ENCODE measurements around the gene TBX19. TPM values are rescaled to one million over a fixed set of nuclear protein-coding genes. Genes with fewer than 3 reads are reported as not detected.

TBX19 gene
- total RNA-seq, 1 donor from 2014 or later, result 3.1 TPM

GRCh38 chr1:168256164-168256563 is 24.5 kb upstream of the TBX19 start:
- no peak overlapping the region for H3K4me3 ChIP-seq
- no peak overlapping the region for H3K27ac ChIP-seq
- TF ChIP-seq CTCF (IDR thresholded peaks at IDR 0.05), result no peak
- intact Hi-C loops (cut with DNase I), result no loop called here
- DNase-seq (no peak), ATAC-seq (no peak)
- H3K27me3 ChIP-seq (ENCODE audit: low read depth), result no peaks in the 10 kb centered on the region
- peaks cover 6% of the 10 kb centered on the region for H3K4me1 ChIP-seq
- H3K36me3 ChIP-seq, result peaks cover 23% of the 10 kb centered on the region
- H3K9me3 ChIP-seq, result peaks cover 19% of the 10 kb centered on the region

GRCh38 chr1:168257397-168257796 is 23.3 kb upstream of the TBX19 start:
- ATAC-seq (no peak), DNase-seq (no peak)
- peaks cover 6% of the 10 kb centered on the region for H3K4me1 ChIP-seq
- peaks cover 12% of the 10 kb centered on the region for H3K36me3 ChIP-seq
- peaks cover 19% of the 10 kb centered on the region for H3K9me3 ChIP-seq
- no peak overlapping the region for H3K27ac ChIP-seq
- no peak for TF ChIP-seq CTCF (IDR thresholded peaks at IDR 0.05)
- no peaks in the 10 kb centered on the region for H3K27me3 ChIP-seq (ENCODE audit: low read depth)
- intact Hi-C loops (cut with DNase I), result no loop called here
- no peak overlapping the region for H3K4me3 ChIP-seq

- H3K27ac ChIP-seq, result no peak overlapping the region
- ATAC-seq, result no peak
- intact Hi-C loops (cut with DNase I), result no loop called here
- TF ChIP-seq CTCF (IDR thresholded peaks at IDR 0.05), result no peak
- H3K4me1 ChIP-seq, result peaks cover 6% of the 10 kb centered on the region
- no peaks in the 10 kb centered on the region for H3K27me3 ChIP-seq (ENCODE audit: low read depth)
- peaks cover 19% of the 10 kb centered on the region for H3K9me3 ChIP-seq
- H3K4me3 ChIP-seq, result no peak overlapping the region
- H3K36me3 ChIP-seq, result no peaks in the 10 kb centered on the region
- DNase-seq, result no peak
Observed at GRCh38 chr1:168259567-168259966, 21.1 kb upstream of the TBX19 start.

- no peak overlapping the region for H3K4me3 ChIP-seq
Observed at GRCh38 chr1:168260393-168260792, 20.3 kb upstream of the TBX19 start.

GRCh38 chr1:168261390-168261789 is 19.3 kb upstream of the TBX19 start:
- H3K36me3 ChIP-seq, result peaks cover 3% of the 10 kb centered on the region
- peaks cover 6% of the 10 kb centered on the region for H3K4me1 ChIP-seq
- no peak for ATAC-seq
- H3K4me3 ChIP-seq, result no peak overlapping the region
- no peaks in the 10 kb centered on the region for H3K27me3 ChIP-seq (ENCODE audit: low read depth)
- intact Hi-C loops (cut with DNase I), result no loop called here
- no peak for DNase-seq
- H3K27ac ChIP-seq, result no peak overlapping the region
- H3K9me3 ChIP-seq, result peaks cover 5% of the 10 kb centered on the region
- TF ChIP-seq CTCF (IDR thresholded peaks at IDR 0.05), result no peak

More at GRCh38 chr1:168260393-168260792, 20.3 kb upstream of the TBX19 start:
- ATAC-seq (no peak), DNase-seq (no peak)
- peaks cover 6% of the 10 kb centered on the region for H3K4me1 ChIP-seq
- H3K27ac ChIP-seq, result no peak overlapping the region
- intact Hi-C loops (cut with DNase I), result no loop called here
- no peaks in the 10 kb centered on the region for H3K27me3 ChIP-seq (ENCODE audit: low read depth)
- H3K9me3 ChIP-seq, result peaks cover 15% of the 10 kb centered on the region
- no peak for TF ChIP-seq CTCF (IDR thresholded peaks at IDR 0.05)
- peaks cover 3% of the 10 kb centered on the region for H3K36me3 ChIP-seq

GRCh38 chr1:168263130-168263529 is 17.5 kb upstream of the TBX19 start:
- peaks cover 3% of the 10 kb centered on the region for H3K36me3 ChIP-seq
- ATAC-seq (no peak), DNase-seq (no peak)
- peaks cover 6% of the 10 kb centered on the region for H3K4me1 ChIP-seq
- intact Hi-C loops (cut with DNase I), result no loop called here
- no peak overlapping the region for H3K27ac ChIP-seq
- H3K9me3 ChIP-seq, result no peaks in the 10 kb centered on the region
- H3K27me3 ChIP-seq (ENCODE audit: low read depth), result no peaks in the 10 kb centered on the region
- H3K4me3 ChIP-seq, result no peak overlapping the region
- TF ChIP-seq CTCF (IDR thresholded peaks at IDR 0.05), result no peak

Data from lower lobe of right lung (tissue), 2 donors.